Testis (tissue), 2 donors: Measurements from ENCODE around the gene AKR1C3.

ENCODE experiments used
- CTCF ChIP-seq, 3 experiments: fragments of 450-650 bp in 2 of 3; fragments of 200-600 bp in 1 of 3; sonication (generic) in 1 of 3; IDR thresholded peaks; one replicate each; pipeline ENCODE4 v1.5.1; 2016 to 2019; ENCODE audit warnings: antibody characterized with exemption in 3 of 3, mild to moderate bottlenecking in 2 of 3, moderate library complexity in 1 of 3
- POLR2A ChIP-seq: fragments of 450-650 bp; IDR thresholded peaks from one replicate; pipeline ENCODE4 v1.6.1; 2017; ENCODE audit warnings: antibody characterized with exemption, mild to moderate bottlenecking, moderate library complexity

GRCh38 chr10:5092848-5093790 is 1.1 kb upstream of the AKR1C3 start:
- no peak for TF ChIP-seq CTCF (IDR thresholded peaks at IDR 0.05)
- no peak for TF ChIP-seq POLR2A
